Measurements from ENCODE around the gene AKNAD1. TPM values are rescaled to one million over a fixed set of nuclear protein-coding genes. Genes with fewer than 3 reads are reported as not detected.

Gene AKNAD1
- total and polyA plus RNA-seq, 2 of the 8 experiments (the other 6 are each of a cell fraction or from before 2014, with no cell fraction given): not detected

GRCh38 chr1:108848806-108849205, 8.1 kb downstream of the AKNAD1 start:
- TF ChIP-seq YY1 (IDR thresholded peaks at IDR 0.05; ENCODE audit: low read depth, low read length) (no peak), TAF7 (optimal IDR thresholded peaks at IDR 0.05; ENCODE audit: borderline replicate concordance, low read depth, low read length) (no peak), HDAC6 (IDR thresholded peaks at IDR 0.05; ENCODE audit: low read depth, low read length) (no peak), CBX5 (IDR thresholded peaks at IDR 0.05; ENCODE audit: low read depth, low read length) (no peak), CHD1 (IDR thresholded peaks at IDR 0.05; ENCODE audit: low read depth, low read length) (no peak), EGR1 (IDR thresholded peaks at IDR 0.05; ENCODE audit: borderline replicate concordance, low read depth, low read length) (no peak), TAF1 (IDR thresholded peaks at IDR 0.05; ENCODE audit: low read depth, low read length) (no peak), KDM4A (IDR thresholded peaks at IDR 0.05; ENCODE audit: low read depth, low read length, severe bottlenecking) (no peak)
- Histone ChIP-seq H2AFZ (ENCODE audit: low read length) (no peak overlapping the region), H3K27ac (ENCODE audit: low read depth, low read length) (no peak overlapping the region), H3K23me2 (ENCODE audit: low read depth, low read length) (no peaks in the 10 kb centered on the region), H3K4me1 (replicated peaks in 1 of 4; ENCODE audit: control insufficient read depth in 3 of 4, insufficient read depth in 4 of 4, low read length in 3 of 4) (no peaks in the 10 kb centered on the region), H2BK12ac (ENCODE audit: low read depth, low read length) (no peak overlapping the region), H4K20me1 (replicated peaks in 1 of 2; ENCODE audit: control insufficient read depth in 1 of 2, insufficient read depth in 2 of 2, low read length in 2 of 2) (no peaks in the 10 kb centered on the region), H3K56ac (replicated peaks; ENCODE audit: insufficient read length, low read depth, low read length) (no peak overlapping the region), H2BK5ac (ENCODE audit: low read depth, low read length) (no peak overlapping the region), H2BK15ac (ENCODE audit: low read length) (no peak overlapping the region), H3K9me3 (ENCODE audit: insufficient read depth in 2 of 2, low read depth in 1 of 2, low read length in 1 of 2) (no peaks in the 10 kb centered on the region), H4K5ac (ENCODE audit: insufficient read length, low read depth, low read length) (no peak overlapping the region), H3K18ac (ENCODE audit: extremely low read depth, low read length) (no peak overlapping the region), H2BK20ac (ENCODE audit: low read length) (no peak overlapping the region), H3K79me1 (ENCODE audit: low read depth, low read length) (no peaks in the 10 kb centered on the region), H3K4me2 (ENCODE audit: insufficient read depth in 1 of 2, low read depth in 2 of 2, low read length in 2 of 2) (no peak overlapping the region), H4K91ac (replicated peaks; ENCODE audit: insufficient read length, low read length) (no peak overlapping the region), H3K4me3 (ENCODE audit: extremely low read depth in 1 of 4, insufficient read depth in 2 of 4, low read depth in 3 of 4, low read length in 4 of 4) (no peak overlapping the region), H3K23ac (ENCODE audit: insufficient read length) (no peak overlapping the region), H3K14ac (ENCODE audit: insufficient read length) (no peak overlapping the region), H3K36me3 (ENCODE audit: control insufficient read depth in 2 of 4, insufficient read depth in 4 of 4, low read length in 3 of 4) (no peaks in the 10 kb centered on the region), H2AK5ac (ENCODE audit: low read depth, low read length) (no peak overlapping the region), H3K79me2 (ENCODE audit: control insufficient read depth in 1 of 2, insufficient read depth in 2 of 2, low read length in 2 of 2) (no peaks in the 10 kb centered on the region), H2BK120ac (replicated peaks; ENCODE audit: low read depth, low read length) (no peak overlapping the region), H3K4ac (replicated peaks; ENCODE audit: insufficient read length, low read depth, low read length) (no peak overlapping the region), H4K8ac (ENCODE audit: extremely low read depth, insufficient read depth, low read length) (no peak overlapping the region), H3K27me3 (replicated peaks in 1 of 4; ENCODE audit: control insufficient read depth in 3 of 4, extremely low read depth in 1 of 4, insufficient read depth in 3 of 4, low read length in 3 of 4) (no peaks in the 10 kb centered on the region), H3K9ac (replicated peaks in 1 of 4; ENCODE audit: extremely low read depth in 1 of 4, low read depth in 3 of 4, low read length in 3 of 4) (no peak overlapping the region)
- DNase-seq (ENCODE audit: low read depth in 1 of 2, low spot score in 2 of 2) (no peak), FAIRE-seq (no peak)
- CTCF ChIA-PET (ENCODE audit: partially characterized antibody): interaction anchor here (0.8 kb wide), 1 partner anchor 13 kb away, joined by 3 read pairs; no protein-coding TSS in a partner anchor
- POLR2A ChIA-PET (ENCODE audit: partially characterized antibody): interaction anchor here (0.8 kb wide), 1 partner anchor 20 kb away, joined by 3 read pairs; no protein-coding TSS in a partner anchor
